Prostate gland (tissue), 1 donor: ENCODE data around the gene ZNF664.

Experiments
- POLR2A ChIP-seq: fragments of 450-650 bp; IDR thresholded peaks from one replicate; pipeline ENCODE4 v1.6.1; 2016; ENCODE audit warnings: antibody characterized with exemption, mild to moderate bottlenecking
- POLR2AphosphoS5 ChIP-seq: sonication (generic); formaldehyde crosslinking; IDR thresholded peaks from one replicate; pipeline ENCODE4 v1.6.1; 2017; ENCODE audit warnings: antibody characterized with exemption

DNA sequence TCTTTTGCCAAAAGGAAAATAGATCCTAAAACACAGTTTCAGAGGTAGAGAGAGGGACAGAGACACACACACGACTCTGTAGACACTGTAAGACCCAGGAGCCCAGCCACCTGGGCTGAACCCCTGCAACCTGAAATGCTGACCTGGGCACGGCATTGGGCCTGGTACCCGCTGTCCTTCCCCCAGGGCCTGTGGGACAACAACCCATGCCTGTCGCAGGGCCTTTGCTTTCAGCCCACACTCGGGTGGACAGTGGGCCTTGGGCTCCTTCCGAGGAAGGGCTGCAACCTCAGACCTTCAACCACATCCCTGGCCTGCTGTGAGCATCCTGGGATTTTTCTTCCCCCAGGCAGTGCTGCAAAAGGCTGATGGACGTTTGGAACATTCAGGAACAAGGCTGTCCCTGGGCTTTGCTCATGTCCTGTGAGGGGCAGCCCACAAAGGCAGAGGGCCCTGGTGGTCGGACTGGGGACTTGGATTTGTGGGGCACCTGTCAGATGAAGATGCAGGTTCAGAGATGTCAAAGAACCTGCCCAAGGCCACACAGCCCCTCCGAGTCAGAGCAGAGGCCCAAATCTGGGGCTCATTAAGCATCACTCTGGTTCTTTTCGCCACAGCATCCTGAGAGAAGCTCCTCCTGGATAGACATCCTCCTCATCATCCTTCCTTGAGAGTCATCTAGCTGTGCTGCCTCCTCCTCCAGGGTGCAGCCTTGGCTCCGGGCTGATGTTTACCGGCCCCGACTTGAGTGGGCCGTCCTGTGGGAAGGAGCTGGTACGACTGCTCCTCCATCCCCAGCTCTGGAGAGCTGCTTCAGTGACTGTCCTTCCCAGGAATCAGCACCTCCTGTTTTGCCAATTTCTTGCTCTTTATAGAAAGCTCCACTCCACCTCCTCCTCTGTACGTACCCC, 33.0 kb upstream of the ZNF664 start:
- TF ChIP-seq POLR2AphosphoS5 (no peak), POLR2A (no peak)
